ENCODE results near the gene SSTR3.

DNA sequence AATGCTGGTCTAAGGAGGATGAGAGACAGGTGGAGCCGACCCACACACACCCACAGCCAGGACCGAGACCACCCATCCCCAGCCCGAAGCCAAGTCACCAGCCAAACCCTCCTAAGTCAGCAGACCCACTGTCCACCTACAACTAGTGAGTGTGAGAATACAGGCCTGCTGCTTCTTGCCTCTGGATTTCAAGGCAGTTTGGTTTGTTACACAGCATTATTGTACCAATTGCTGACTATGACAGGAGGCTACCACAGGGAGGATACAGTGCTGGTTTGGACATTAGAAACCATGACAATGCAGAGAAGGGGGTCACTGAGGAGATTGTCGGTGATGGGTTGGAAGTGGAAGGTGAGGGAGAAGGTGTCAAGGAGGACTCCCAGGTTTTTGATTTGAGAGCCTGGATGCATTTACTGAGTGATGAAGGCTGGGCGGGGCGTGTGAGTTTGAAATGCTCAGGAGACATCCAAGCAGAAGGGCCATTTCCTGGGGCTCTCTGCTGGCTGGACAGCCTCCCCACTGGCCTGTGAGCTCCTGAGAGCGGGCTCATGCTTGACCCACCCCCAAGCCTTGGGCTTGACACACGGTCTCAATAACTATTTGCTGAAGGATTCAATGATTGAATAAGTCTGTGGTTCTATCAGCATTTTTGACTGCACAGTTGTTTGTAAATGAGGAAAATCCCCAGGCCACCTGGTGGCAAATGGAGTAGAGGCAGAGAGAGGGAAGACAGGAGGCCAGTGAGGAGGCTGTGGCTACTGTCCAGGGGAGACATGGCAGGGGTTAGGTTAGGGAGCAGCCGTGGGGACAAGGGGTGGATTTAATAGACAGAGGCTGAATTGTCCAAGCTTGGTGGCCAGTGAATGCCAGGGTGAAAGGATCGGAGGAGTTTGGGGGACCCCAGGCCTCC lies 9.4 kb upstream of the SSTR3 start:
- TF ChIP-seq, protein P1, sequence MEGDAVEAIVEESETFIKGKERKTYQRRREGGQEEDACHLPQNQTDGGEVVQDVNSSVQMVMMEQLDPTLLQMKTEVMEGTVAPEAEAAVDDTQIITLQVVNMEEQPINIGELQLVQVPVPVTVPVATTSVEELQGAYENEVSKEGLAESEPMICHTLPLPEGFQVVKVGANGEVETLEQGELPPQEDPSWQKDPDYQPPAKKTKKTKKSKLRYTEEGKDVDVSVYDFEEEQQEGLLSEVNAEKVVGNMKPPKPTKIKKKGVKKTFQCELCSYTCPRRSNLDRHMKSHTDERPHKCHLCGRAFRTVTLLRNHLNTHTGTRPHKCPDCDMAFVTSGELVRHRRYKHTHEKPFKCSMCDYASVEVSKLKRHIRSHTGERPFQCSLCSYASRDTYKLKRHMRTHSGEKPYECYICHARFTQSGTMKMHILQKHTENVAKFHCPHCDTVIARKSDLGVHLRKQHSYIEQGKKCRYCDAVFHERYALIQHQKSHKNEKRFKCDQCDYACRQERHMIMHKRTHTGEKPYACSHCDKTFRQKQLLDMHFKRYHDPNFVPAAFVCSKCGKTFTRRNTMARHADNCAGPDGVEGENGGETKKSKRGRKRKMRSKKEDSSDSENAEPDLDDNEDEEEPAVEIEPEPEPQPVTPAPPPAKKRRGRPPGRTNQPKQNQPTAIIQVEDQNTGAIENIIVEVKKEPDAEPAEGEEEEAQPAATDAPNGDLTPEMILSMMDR (IDR thresholded peaks at IDR 0.05; ENCODE audit: insufficient read depth, low read depth, low read length), result no peak
- TF ChIP-seq EZH2 (IDR thresholded peaks at IDR 0.05; ENCODE audit: insufficient read depth, low read length), result no peak
